ENCODE results near the gene ORAI2. TPM values are rescaled to one million over a fixed set of nuclear protein-coding genes. Genes with fewer than 3 reads are reported as not detected.
"Not testable (repeated sequence)": the region's sequence is repeated elsewhere in the genome, so short reads cannot be mapped to it uniquely, and the experiment has no call there.

Gene ORAI2

DNA sequence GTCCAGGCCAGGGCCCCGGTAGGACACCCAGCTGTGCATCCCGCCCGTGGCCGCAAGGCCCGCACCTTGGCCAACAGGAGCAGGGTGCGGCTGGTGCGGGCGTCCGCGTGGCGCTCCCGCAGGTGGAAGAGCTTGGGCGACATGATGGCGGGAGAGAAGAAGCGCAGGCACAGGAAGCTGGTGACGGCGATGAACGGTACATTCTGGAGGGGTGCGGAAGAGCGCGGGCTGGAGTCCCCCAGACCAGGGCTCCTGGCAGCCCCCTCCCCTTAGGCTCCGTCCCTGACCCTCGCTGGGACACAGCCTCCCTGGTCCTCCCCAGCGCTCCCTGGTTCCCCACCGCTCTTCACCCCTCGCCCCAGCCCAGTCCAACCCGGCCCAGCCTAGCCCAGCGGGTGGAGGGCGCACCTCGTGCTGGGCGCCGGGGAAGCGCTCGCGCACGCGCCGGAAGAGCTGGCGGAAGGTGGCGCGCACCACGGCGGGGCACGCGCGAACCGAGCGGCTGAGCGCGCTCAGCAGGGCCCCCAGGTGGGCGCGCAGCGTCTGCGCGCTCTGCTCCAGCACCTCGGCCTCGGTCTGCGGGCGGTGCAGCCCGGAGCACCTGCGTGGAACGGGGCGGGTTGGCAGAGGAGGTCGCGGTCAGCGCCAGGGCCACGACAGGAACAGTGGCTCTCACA lies 61.2 kb downstream of the ORAI2 start:
- not testable (repeated sequence) for H3K9ac ChIP-seq (ENCODE audit: low read depth, low read length); H3K36me3 ChIP-seq (ENCODE audit: insufficient read depth, low read length); H3K27me3 ChIP-seq (ENCODE audit: control insufficient read depth, insufficient read depth, low read length); H3K4me2 ChIP-seq (ENCODE audit: low read length); H3K4me1 ChIP-seq (ENCODE audit: control insufficient read depth, insufficient read depth, low read length); H3K4me3 ChIP-seq (ENCODE audit: low read length); H3K9me3 ChIP-seq (replicated peaks; ENCODE audit: low read length)

- not testable (repeated sequence) for H3K4me1 ChIP-seq (ENCODE audit: control insufficient read depth, insufficient read depth, low read length); H3K9me3 ChIP-seq (replicated peaks; ENCODE audit: low read length); H3K27me3 ChIP-seq (ENCODE audit: control insufficient read depth, insufficient read depth, low read length)
Measured at GRCh38 chr7:102496861-102497260, 63.5 kb downstream of the ORAI2 start.

GRCh38 chr7:102497308-102497707 lies 63.9 kb downstream of the ORAI2 start:
- not testable (repeated sequence) for H3K9me3 ChIP-seq (replicated peaks; ENCODE audit: low read length); H3K4me3 ChIP-seq (ENCODE audit: low read length); H3K27me3 ChIP-seq (ENCODE audit: control insufficient read depth, insufficient read depth, low read length); H3K9ac ChIP-seq (ENCODE audit: low read depth, low read length); H3K4me2 ChIP-seq (ENCODE audit: low read length); H3K36me3 ChIP-seq (ENCODE audit: insufficient read depth, low read length); H3K4me1 ChIP-seq (ENCODE audit: control insufficient read depth, insufficient read depth, low read length)

More at GRCh38 chr7:102496861-102497260, 63.5 kb downstream of the ORAI2 start:
- not testable (repeated sequence) for H3K9ac ChIP-seq (ENCODE audit: low read depth, low read length); H3K4me3 ChIP-seq (ENCODE audit: low read length); H3K4me2 ChIP-seq (ENCODE audit: low read length); H3K36me3 ChIP-seq (ENCODE audit: insufficient read depth, low read length)

DNA sequence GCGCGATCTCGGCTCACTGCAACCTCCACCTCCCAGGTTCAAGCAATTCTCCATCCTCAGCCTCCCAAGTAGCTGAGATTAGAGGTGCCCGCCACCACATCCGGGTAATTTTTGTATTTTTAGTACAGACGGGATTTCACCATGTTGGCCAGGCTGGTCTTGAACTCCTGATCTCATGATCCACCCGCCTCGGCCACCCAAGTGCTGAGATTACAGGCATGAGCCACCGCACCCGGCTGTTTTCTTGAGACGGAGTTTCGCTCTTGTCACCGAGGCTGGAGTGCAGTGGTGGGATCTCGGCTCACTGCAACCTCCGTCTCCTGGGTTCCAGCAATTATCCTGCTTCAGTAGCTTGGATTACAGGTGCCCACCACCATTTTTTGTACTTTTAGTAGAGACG lies 64.9 kb downstream of the ORAI2 start:
- not testable (repeated sequence) for H3K4me3 ChIP-seq (ENCODE audit: low read length); H3K9me3 ChIP-seq (replicated peaks; ENCODE audit: low read length); H3K9ac ChIP-seq (ENCODE audit: low read depth, low read length); H3K36me3 ChIP-seq (ENCODE audit: insufficient read depth, low read length); H3K4me1 ChIP-seq (ENCODE audit: control insufficient read depth, insufficient read depth, low read length); H3K4me2 ChIP-seq (ENCODE audit: low read length); H3K27me3 ChIP-seq (ENCODE audit: control insufficient read depth, insufficient read depth, low read length)

DNA sequence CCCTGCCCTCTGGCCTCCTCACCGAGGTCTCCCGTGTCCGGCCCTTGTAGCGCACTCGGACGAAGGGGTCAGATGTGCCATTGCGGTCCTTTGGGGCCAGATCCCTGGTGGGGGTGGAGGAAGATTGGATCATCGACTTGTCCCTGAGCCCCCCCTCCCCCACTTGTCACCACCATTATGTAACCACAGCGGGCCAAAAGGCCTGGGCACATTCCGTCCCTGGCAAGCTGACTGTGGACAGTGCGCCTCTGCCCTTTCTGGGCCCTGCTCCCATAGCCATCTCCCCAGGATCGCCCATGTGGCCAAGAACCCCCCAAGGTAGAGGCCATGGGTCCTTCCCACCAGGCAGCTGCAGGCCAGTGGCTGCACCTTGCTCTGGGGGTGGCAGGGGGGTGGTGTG lies 69.8 kb downstream of the ORAI2 start:
- H3K27me3 ChIP-seq (ENCODE audit: control insufficient read depth, insufficient read depth, low read length); H3K9me3 ChIP-seq (replicated peaks; ENCODE audit: low read length); H3K4me1 ChIP-seq (ENCODE audit: control insufficient read depth, insufficient read depth, low read length): not testable (repeated sequence)

GRCh38 chr7:102505298-102506185 lies 72.2 kb downstream of the ORAI2 start:
- not testable (repeated sequence) for H3K4me2 ChIP-seq (ENCODE audit: low read length); H3K36me3 ChIP-seq (ENCODE audit: insufficient read depth, low read length); H3K9ac ChIP-seq (ENCODE audit: low read depth, low read length); H3K4me1 ChIP-seq (ENCODE audit: control insufficient read depth, insufficient read depth, low read length); H3K9me3 ChIP-seq (replicated peaks; ENCODE audit: low read length); H3K4me3 ChIP-seq (ENCODE audit: low read length); H3K27me3 ChIP-seq (ENCODE audit: control insufficient read depth, insufficient read depth, low read length)

More for the DNA sequence above, 69.8 kb downstream of the ORAI2 start:
- H3K9ac ChIP-seq (ENCODE audit: low read depth, low read length); H3K4me3 ChIP-seq (ENCODE audit: low read length); H3K36me3 ChIP-seq (ENCODE audit: insufficient read depth, low read length); H3K4me2 ChIP-seq (ENCODE audit: low read length): not testable (repeated sequence)

Small RNA genes lying within 50 kb of the gene (small RNA-seq; reads per million reads assigned to genes)
- gene MIR548O = not detected
